Panc1 (cell line): ENCODE results near the gene TPRX1. TPM values are rescaled to one million over a fixed set of nuclear protein-coding genes. Genes with fewer than 3 reads are reported as not detected.
"Not testable (repeated sequence)": the region's sequence is repeated elsewhere in the genome, so short reads cannot be mapped to it uniquely, and the experiment has no call there.

ENCODE experiments used
- ATAC-seq: fragments of 200-7000 bp; cut with Tn5 transposase; 2 replicates; pipeline ENCODE4 v1.9.1; 2020; ENCODE audit warnings: mild to moderate bottlenecking, moderate library complexity
- BruUV-seq: library from RNA; stranded (reverse); fragments of 400-500 nt; replicated peaks from 2 replicates; lab custom pipeline; 2021; lab: Mats Ljungman, UMichigan
- CTCF ChIA-PET: fragments of 300-600 bp; sonication (Branson Sonifier 250); formaldehyde crosslinking; loops from one replicate; lab custom pipeline; 2022; ENCODE audit warnings: antibody characterized with exemption; lab: Charles Lee
- POLR2A ChIA-PET: fragments of 300-600 bp; sonication (Branson Sonifier 250); formaldehyde crosslinking; loops from one replicate; lab custom pipeline; 2022; ENCODE audit warnings: antibody characterized with exemption; lab: Charles Lee
- DNase-seq: peaks from one replicate; pipeline ENCODE4 v3.0.0-alpha.2; 2010; ENCODE audit warnings: low read depth, low spot score
- H3K27ac ChIP-seq: 2 replicates; pipeline ENCODE4 v1.5.1; 2011; ENCODE audit warnings: mild to moderate bottlenecking, low read length, inconsistent platforms
- H3K27me3 ChIP-seq: fragments of 200-500 bp; sonication (Bioruptor generic); 2 replicates; pipeline ENCODE4 v1.6.0; 2014; ENCODE audit warnings: low read length, inconsistent platforms; ENCODE audit not compliant: control insufficient read depth, insufficient read depth
- H3K36me3 ChIP-seq: fragments of 200-500 bp; sonication (Bioruptor generic); 2 replicates; pipeline ENCODE4 v1.5.1; 2014; ENCODE audit warnings: inconsistent platforms, mild to moderate bottlenecking, low read length, moderate library complexity; ENCODE audit not compliant: control insufficient read depth, insufficient read depth
- H3K4me1 ChIP-seq: 2 replicates; pipeline ENCODE4 v1.5.1; 2011; ENCODE audit warnings: inconsistent platforms, mild to moderate bottlenecking, low read length, moderate library complexity; ENCODE audit not compliant: control insufficient read depth, insufficient read depth
- H3K4me3 ChIP-seq, 2 experiments: 2 replicates each; pipeline ENCODE4 v1.5.1; 2011 to 2012; ENCODE audit warnings: low read depth in 2 of 2, low read length in 2 of 2, mild to moderate bottlenecking in 2 of 2, inconsistent platforms in 1 of 2, moderate library complexity in 1 of 2
- H3K9me3 ChIP-seq: fragments of 200-500 bp; sonication (Bioruptor generic); 2 replicates; pipeline ENCODE4 v1.5.1; 2014; ENCODE audit warnings: low read depth, mild to moderate bottlenecking, inconsistent platforms, low read length, moderate library complexity; ENCODE audit not compliant: control insufficient read depth, insufficient read depth
- POLR2AphosphoS5 ChIP-seq: IDR thresholded peaks from 2 replicates; pipeline ENCODE4 v1.6.1; 2012; ENCODE audit warnings: mild to moderate bottlenecking, low read depth, low read length, moderate library complexity
- REST ChIP-seq, 2 experiments: IDR thresholded peaks; 2 replicates each; pipeline ENCODE4 v1.6.1; 2011 to 2012; ENCODE audit warnings: low read depth in 2 of 2, control low read depth in 1 of 2, low read length in 1 of 2, mild to moderate bottlenecking in 1 of 2, moderate library complexity in 1 of 2; ENCODE audit not compliant: insufficient read depth in 1 of 2
- SIN3A ChIP-seq: IDR thresholded peaks from 2 replicates; pipeline ENCODE4 v1.6.1; 2012; ENCODE audit warnings: low read depth, mild to moderate bottlenecking, low read length, moderate library complexity, borderline replicate concordance; ENCODE audit not compliant: insufficient read depth
- TCF7L2 ChIP-seq: IDR thresholded peaks from 2 replicates; pipeline ENCODE4 v1.6.1; 2011; ENCODE audit warnings: mild to moderate bottlenecking, low read depth, low read length, inconsistent platforms
- in situ Hi-C: cut with HindIII; loops from 2 replicates; pipeline ENCODE4 v1.10.0; 2016; ENCODE audit warnings: low sequenced_read_pairs, low pct_unique_long_range_greater_than_20kb
- intact Hi-C: fragments of 100-400 bp; cut with micrococcal nuclease; formaldehyde crosslinking; loops from one replicate; pipeline ENCODE4 v1.10.0; 2022; ENCODE audit not compliant: unreplicated experiment
- total RNA-seq: library from RNA; stranded (reverse); gene quantifications from one replicate; pipeline ENCODE4 v1.2.1, GENCODE V29; 2021; ENCODE audit not compliant: unreplicated experiment
- TF ChIP-seq, protein P1 (sequence below): fragments of 450-650 bp; IDR thresholded peaks from 2 replicates; pipeline ENCODE4 v1.5.1; 2017; ENCODE audit warnings: mild to moderate bottlenecking

Gene TPRX1
- total RNA-seq, 1 experiment from 2014 or later, result not detected

DNA sequence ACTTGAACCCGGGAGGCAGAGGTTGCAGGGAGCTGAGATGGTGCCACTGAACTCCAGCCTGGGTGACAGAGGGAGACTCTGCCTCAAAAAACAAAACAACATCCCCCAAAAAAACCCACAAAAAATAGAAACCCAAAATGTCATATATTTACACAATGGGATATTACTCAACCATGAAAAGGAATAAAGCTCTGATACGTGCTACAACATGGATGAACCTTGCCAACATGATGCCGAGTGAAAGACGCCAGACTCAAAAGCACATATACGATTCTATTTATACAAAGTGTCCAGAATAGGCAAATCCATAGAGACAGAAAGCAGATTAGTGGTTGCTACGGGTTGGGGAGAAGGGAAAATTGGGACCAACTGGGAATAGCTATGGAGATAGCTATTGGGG lies 2.1 kb upstream of the TPRX1 start:
- in situ Hi-C loops, result no loop called here
- intact Hi-C loops, result no loop called here
- H3K4me1 ChIP-seq, result no peaks in the 10 kb centered on the region
- ChIA-PET POLR2A (no interaction called here), CTCF (interaction anchor here (0.6 kb wide), 1 partner anchor 15 kb away, joined by 6 read pairs; no protein-coding TSS in a partner anchor)
- H3K9me3 ChIP-seq, result no peaks in the 10 kb centered on the region
- H3K36me3 ChIP-seq, result no peaks in the 10 kb centered on the region
- no peak overlapping the region for H3K4me3 ChIP-seq
- TF ChIP-seq POLR2AphosphoS5, result no peak
- TF ChIP-seq, protein P1, sequence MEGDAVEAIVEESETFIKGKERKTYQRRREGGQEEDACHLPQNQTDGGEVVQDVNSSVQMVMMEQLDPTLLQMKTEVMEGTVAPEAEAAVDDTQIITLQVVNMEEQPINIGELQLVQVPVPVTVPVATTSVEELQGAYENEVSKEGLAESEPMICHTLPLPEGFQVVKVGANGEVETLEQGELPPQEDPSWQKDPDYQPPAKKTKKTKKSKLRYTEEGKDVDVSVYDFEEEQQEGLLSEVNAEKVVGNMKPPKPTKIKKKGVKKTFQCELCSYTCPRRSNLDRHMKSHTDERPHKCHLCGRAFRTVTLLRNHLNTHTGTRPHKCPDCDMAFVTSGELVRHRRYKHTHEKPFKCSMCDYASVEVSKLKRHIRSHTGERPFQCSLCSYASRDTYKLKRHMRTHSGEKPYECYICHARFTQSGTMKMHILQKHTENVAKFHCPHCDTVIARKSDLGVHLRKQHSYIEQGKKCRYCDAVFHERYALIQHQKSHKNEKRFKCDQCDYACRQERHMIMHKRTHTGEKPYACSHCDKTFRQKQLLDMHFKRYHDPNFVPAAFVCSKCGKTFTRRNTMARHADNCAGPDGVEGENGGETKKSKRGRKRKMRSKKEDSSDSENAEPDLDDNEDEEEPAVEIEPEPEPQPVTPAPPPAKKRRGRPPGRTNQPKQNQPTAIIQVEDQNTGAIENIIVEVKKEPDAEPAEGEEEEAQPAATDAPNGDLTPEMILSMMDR, result no peak
- TF ChIP-seq SIN3A, result no peak
- TF ChIP-seq REST (IDR thresholded peaks at IDR 0.05; ENCODE audit: insufficient read depth in 1 of 2, low read depth in 2 of 2, low read length in 1 of 2), result no peak
- TF ChIP-seq TCF7L2, result no peak
- no TSS peak for BruUV-seq
- ATAC-seq (no peak), DNase-seq (no peak)
- H3K27me3 ChIP-seq, result no peaks in the 10 kb centered on the region
- H3K27ac ChIP-seq, result no peak overlapping the region

DNA sequence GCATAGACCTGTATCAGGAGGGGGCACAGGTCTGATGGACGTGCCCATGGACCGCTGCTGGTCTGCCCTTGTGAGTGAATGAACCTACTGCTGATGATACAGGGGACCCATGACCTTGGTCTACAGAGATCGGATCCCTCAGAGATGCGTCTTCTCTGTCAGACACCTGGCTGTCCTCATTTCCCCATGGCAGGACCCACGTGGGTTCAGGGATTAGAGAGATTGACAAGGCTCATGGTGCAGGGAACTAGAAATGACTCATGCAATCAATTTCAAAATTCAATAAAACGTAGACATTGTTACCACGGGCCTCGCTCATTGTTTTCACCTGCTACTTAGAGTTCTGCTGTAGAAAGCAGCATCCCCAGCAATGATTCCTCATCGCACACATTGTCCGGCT lies 962 bp upstream of the TPRX1 start:
- ATAC-seq (no peak), DNase-seq (no peak)
- intact Hi-C loops, result no loop called here
- Histone ChIP-seq H3K4me1 (no peaks in the 10 kb centered on the region), H3K9me3 (no peaks in the 10 kb centered on the region), H3K27ac (no peak overlapping the region), H3K36me3 (no peaks in the 10 kb centered on the region), H3K27me3 (no peaks in the 10 kb centered on the region), H3K4me3 (no peak overlapping the region)
- TF ChIP-seq SIN3A (no peak), REST (IDR thresholded peaks at IDR 0.05; ENCODE audit: insufficient read depth in 1 of 2, low read depth in 2 of 2, low read length in 1 of 2) (no peak), POLR2AphosphoS5 (no peak), TCF7L2 (no peak)
- TF ChIP-seq, protein P1, result no peak
- ChIA-PET CTCF (no interaction called here), POLR2A (no interaction called here)
- BruUV-seq, result no TSS peak
- in situ Hi-C loops, result no loop called here

- H3K27me3 ChIP-seq, H3K4me3 ChIP-seq, H3K4me1 ChIP-seq, H3K36me3 ChIP-seq, DNase-seq, CTCF ChIA-PET, H3K27ac ChIP-seq, BruUV-seq, POLR2A ChIA-PET, intact Hi-C loops, in situ Hi-C loops, H3K9me3 ChIP-seq: not testable (repeated sequence)
- ATAC-seq, result peak; percentile 48; the same call in 1 of the 2 replicates
Observed at GRCh38 chr19:47803671-47804070, 680 bp downstream of the TPRX1 start.

DNA sequence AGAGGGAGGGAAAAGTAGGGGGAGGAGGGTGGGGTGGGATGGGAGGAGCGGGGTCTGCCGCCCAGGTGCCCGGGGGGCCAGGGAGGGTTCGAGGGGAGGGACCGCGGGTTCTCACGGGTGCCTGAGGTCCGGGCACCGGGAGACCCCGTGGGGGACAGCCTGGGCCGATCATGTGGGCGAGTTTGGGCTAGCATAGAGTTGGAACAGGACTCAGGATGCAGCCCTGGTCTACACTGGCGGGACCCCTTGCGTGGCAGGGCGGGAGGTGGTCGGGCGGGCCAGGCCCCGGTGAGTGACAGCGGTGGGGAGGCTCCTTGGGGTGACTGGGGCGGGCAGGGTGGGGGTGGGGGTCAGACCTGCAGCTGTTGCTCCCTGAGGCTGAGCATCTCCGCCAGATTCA lies 1.2 kb downstream of the TPRX1 start:
- H3K27ac ChIP-seq, POLR2A ChIA-PET, BruUV-seq, H3K27me3 ChIP-seq, CTCF ChIA-PET, H3K36me3 ChIP-seq, H3K9me3 ChIP-seq, in situ Hi-C loops, H3K4me1 ChIP-seq, ATAC-seq, intact Hi-C loops, H3K4me3 ChIP-seq, DNase-seq: not testable (repeated sequence)
